ENCODE results near the gene DNAJB11. TPM values are rescaled to one million over a fixed set of nuclear protein-coding genes. Genes with fewer than 3 reads are reported as not detected.
"Not testable (repeated sequence)": the region's sequence is repeated elsewhere in the genome, so short reads cannot be mapped to it uniquely, and the experiment has no call there.

DNAJB11 gene
- total RNA-seq, 2 donors from 2014 or later: 39.8 to 49.3 TPM

DNA sequence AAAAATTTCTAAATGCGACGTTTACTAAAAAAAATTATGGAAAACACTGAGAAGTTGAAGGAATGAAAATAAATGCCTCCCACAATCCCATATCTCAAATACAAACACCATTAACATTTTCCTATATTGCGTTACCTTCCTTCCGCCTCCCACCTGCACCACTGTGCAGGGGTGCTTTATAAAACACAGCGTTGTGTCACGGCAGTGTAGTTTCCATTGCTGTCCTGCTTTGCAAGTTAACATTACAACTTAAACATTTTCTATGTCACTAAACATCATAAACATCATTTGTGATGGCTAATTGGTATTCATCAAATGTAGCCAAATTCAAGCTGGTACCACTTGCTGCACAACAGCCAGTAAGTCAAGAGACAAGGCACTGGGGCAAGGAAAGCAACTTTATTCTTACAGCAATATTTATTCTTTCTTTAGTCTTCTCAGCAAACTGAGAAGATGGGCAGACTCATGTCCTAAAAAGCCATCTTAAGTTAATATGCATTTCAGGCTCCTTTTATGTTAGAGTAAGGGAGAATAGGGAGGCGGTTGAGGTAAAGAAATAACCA, 57.4 kb downstream of the DNAJB11 start:
- DNase-seq (no peak), ATAC-seq (no peak)
- intact Hi-C loops (cut with DNase I, micrococcal nuclease): no loop called here

- intact Hi-C loops (cut with DNase I, micrococcal nuclease): no loop called here
- ATAC-seq (no peak), DNase-seq (no peak)
Measured at GRCh38 chr3:186628756-186629155, 58.2 kb downstream of the DNAJB11 start.

- intact Hi-C loops (cut with DNase I, micrococcal nuclease): no loop called here
- ATAC-seq (no peak), DNase-seq (no peak)
Measured at GRCh38 chr3:186630950-186631641, 60.6 kb downstream of the DNAJB11 start.

DNA sequence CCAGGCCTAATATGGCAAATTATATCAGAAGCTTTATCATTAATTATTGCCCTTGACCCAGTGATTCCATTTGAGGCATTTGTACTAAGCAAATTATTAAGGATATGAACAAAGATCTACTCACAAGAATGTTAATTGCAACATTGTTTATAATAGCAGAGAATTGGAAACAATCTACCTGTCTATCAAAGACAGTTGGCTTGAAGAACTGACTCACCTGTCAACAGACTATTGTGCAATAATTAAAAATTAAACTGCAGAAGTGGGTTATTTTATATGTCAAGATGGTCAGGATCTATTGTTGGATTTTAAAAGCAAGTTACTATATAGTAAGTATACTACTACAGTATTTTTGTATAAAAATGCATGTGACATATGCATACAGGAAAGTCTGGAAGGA, 63.0 kb downstream of the DNAJB11 start:
- intact Hi-C loops (cut with DNase I, micrococcal nuclease): no loop called here
- ATAC-seq (no peak), DNase-seq (no peak)

DNA sequence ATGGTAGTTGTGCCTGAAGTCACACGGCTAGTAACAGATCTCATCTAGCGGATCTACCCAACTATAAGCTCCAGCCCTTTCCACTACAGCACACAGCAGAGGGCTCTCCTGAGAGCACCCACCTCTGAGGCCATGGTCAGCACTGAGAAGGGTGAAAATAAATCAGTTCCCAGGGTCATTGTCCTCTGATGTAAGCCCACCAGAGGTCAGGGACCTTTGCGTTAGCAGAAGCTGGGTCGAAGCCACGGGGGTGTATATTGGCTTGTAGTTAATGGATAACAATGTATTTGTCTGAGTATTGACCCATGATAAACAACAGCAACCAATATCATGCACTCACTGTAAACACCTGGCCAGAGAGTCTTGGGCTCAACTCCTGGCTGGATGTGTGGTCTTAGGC, 63.7 kb downstream of the DNAJB11 start:
- ATAC-seq; intact Hi-C loops (cut with DNase I, micrococcal nuclease); DNase-seq: not testable (repeated sequence)

Other genes with a start within 250 kb of the DNAJB11 start
- 1 to 10 TPM in 1 of 2 donors, under 1 TPM in 1; 0.49 to 1.5 TPM for gene DGKG, start 208.5 kb upstream of the DNAJB11 start, total RNA-seq
- 1 to 10 TPM; 1.5 to 2.9 TPM for gene CRYGS, start 26.3 kb upstream of the DNAJB11 start, total RNA-seq
- 10 to 100 TPM; 10.0 to 10.7 TPM for gene TBCCD1, start 3.4 kb upstream of the DNAJB11 start, total RNA-seq
- not detected for gene AHSG, start 42.3 kb downstream of the DNAJB11 start, total RNA-seq
- not detected for gene FETUB, start 69.7 kb downstream of the DNAJB11 start, total RNA-seq
- gene HRG, start 95.3 kb downstream of the DNAJB11 start, total RNA-seq: not detected
- 1 to 10 TPM; 2.3 to 3.6 TPM for gene KNG1, start 146.6 kb downstream of the DNAJB11 start, total RNA-seq
- 100 to 1,000 TPM; 214 to 343 TPM for gene EIF4A2, start 212.9 kb downstream of the DNAJB11 start, total RNA-seq
- 1 to 10 TPM; 6.6 to 7.8 TPM for gene RFC4, start 235.8 kb downstream of the DNAJB11 start, total RNA-seq

Data from left colon (tissue), 2 donors.